T-helper 22 cell (primary cell): ENCODE measurements around the gene TENM4.
"Not testable (repeated sequence)": the region's sequence is repeated elsewhere in the genome, so short reads cannot be mapped to it uniquely, and the experiment has no call there.

Experiments used
- DNase-seq: peaks from one replicate; pipeline ENCODE4 v3.0.0-alpha.2; 2020; ENCODE audit warnings: low read depth

The TENM4 gene

GRCh38 chr11:79019277-79019676 lies 421.6 kb downstream of the TENM4 start:
- DNase-seq, result no peak

GRCh38 chr11:79018371-79018849 lies 422.4 kb downstream of the TENM4 start:
- DNase-seq, result no peak

- no peak for DNase-seq
Measured at GRCh38 chr11:79017811-79018210, 423.0 kb downstream of the TENM4 start.

GRCh38 chr11:79013509-79013908 lies 427.3 kb downstream of the TENM4 start:
- DNase-seq, result no peak

GRCh38 chr11:79011357-79011756 lies 429.5 kb downstream of the TENM4 start:
- DNase-seq, result no peak

- no peak for DNase-seq
Measured at GRCh38 chr11:79007771-79008402, 432.9 kb downstream of the TENM4 start.

GRCh38 chr11:79006854-79007253 lies 434.0 kb downstream of the TENM4 start:
- DNase-seq, result no peak

- DNase-seq, result no peak
Measured at GRCh38 chr11:78996007-78996406, 444.8 kb downstream of the TENM4 start.

- DNase-seq, result no peak
Measured at GRCh38 chr11:78995171-78995570, 445.7 kb downstream of the TENM4 start.

- DNase-seq, result no peak
Measured at GRCh38 chr11:78993802-78994430, 446.9 kb downstream of the TENM4 start.

- no peak for DNase-seq
Measured at GRCh38 chr11:78991681-78992080, 449.1 kb downstream of the TENM4 start.

- DNase-seq, result no peak
Measured at GRCh38 chr11:78990261-78990660, 450.6 kb downstream of the TENM4 start.

- no peak for DNase-seq
Measured at GRCh38 chr11:78987748-78988147, 453.1 kb downstream of the TENM4 start.

- no peak for DNase-seq
Measured at GRCh38 chr11:78986305-78986704, 454.5 kb downstream of the TENM4 start.

- DNase-seq, result no peak
Measured at GRCh38 chr11:78985663-78986062, 455.2 kb downstream of the TENM4 start.

- DNase-seq, result no peak
Measured at GRCh38 chr11:78982473-78982872, 458.4 kb downstream of the TENM4 start.

GRCh38 chr11:78981153-78981552 lies 459.7 kb downstream of the TENM4 start:
- DNase-seq, result no peak

GRCh38 chr11:78978831-78979230 lies 462.0 kb downstream of the TENM4 start:
- DNase-seq, result no peak

GRCh38 chr11:78977848-78978247 lies 463.0 kb downstream of the TENM4 start:
- not testable (repeated sequence) for DNase-seq

GRCh38 chr11:78977009-78977408 lies 463.8 kb downstream of the TENM4 start:
- no peak for DNase-seq

- no peak for DNase-seq
Measured at GRCh38 chr11:78975081-78975480, 465.7 kb downstream of the TENM4 start.

GRCh38 chr11:78973876-78974275 lies 467.0 kb downstream of the TENM4 start:
- DNase-seq, result no peak

- DNase-seq, result no peak
Measured at GRCh38 chr11:78972590-78972989, 468.2 kb downstream of the TENM4 start.

- no peak for DNase-seq
Measured at GRCh38 chr11:78972177-78972576, 468.7 kb downstream of the TENM4 start.
